ENCODE data around the gene MYMK.

- TF ChIP-seq CTCF (IDR thresholded peaks at IDR 0.05) (no peak), POLR2A (IDR thresholded peaks at IDR 0.05) (no peak)
Observed at GRCh38 chr9:133474853-133475252, 49.9 kb downstream of the MYMK start.

All from uterus (tissue), 2 donors.